Dedifferentiated amniotic fluid mesenchymal stem cell (primary cell): Measurements from ENCODE around the gene RPL31.

ENCODE experiments used
- DNase-seq: peaks from one replicate; pipeline ENCODE4 v3.0.0-alpha.2; 2016; ENCODE audit errors: extremely low spot score

The RPL31 gene

GRCh38 chr2:101001691-101002561 is at the start of gene RPL31:
TSS of gene RPL31 (plus strand) at chr2:101002289. CDS start at chr2:101002702, 413 bp downstream.
- peak; percentile 96 for DNase-seq

- DNase-seq: no peak
Measured at GRCh38 chr2:100952512-100952911, 49.6 kb upstream of the RPL31 start.

- no peak for DNase-seq
Measured at GRCh38 chr2:100953406-100954043, 48.6 kb upstream of the RPL31 start.

- no peak for DNase-seq
Measured at GRCh38 chr2:100954044-100954420, 48.1 kb upstream of the RPL31 start.

- DNase-seq: no peak
Measured at GRCh38 chr2:100955226-100955625, 46.9 kb upstream of the RPL31 start.

- no peak for DNase-seq
Measured at GRCh38 chr2:100956081-100956480, 46.0 kb upstream of the RPL31 start.

GRCh38 chr2:100957996-100958653 is 44.0 kb upstream of the RPL31 start:
- DNase-seq: peak; percentile 95

- no peak for DNase-seq
Measured at GRCh38 chr2:100959225-100959880, 42.7 kb upstream of the RPL31 start.

GRCh38 chr2:100960688-100961087 is 41.4 kb upstream of the RPL31 start:
- no peak for DNase-seq

GRCh38 chr2:100962366-100963025 is 39.6 kb upstream of the RPL31 start:
- no peak for DNase-seq

GRCh38 chr2:100963026-100963375 is 39.1 kb upstream of the RPL31 start:
- no peak for DNase-seq

- DNase-seq: no peak
Measured at GRCh38 chr2:100964222-100964621, 37.9 kb upstream of the RPL31 start.

- no peak for DNase-seq
Measured at GRCh38 chr2:100964681-100965169, 37.4 kb upstream of the RPL31 start.

GRCh38 chr2:100965596-100965995 is 36.5 kb upstream of the RPL31 start:
- DNase-seq: no peak

GRCh38 chr2:100967716-100968115 is 34.4 kb upstream of the RPL31 start:
- no peak for DNase-seq

- no peak for DNase-seq
Measured at GRCh38 chr2:100968146-100969145, 33.6 kb upstream of the RPL31 start.

- no peak for DNase-seq
Measured at GRCh38 chr2:100969998-100970397, 32.1 kb upstream of the RPL31 start.

GRCh38 chr2:100971221-100971620 is 30.9 kb upstream of the RPL31 start:
- DNase-seq: no peak

- no peak for DNase-seq
Measured at GRCh38 chr2:100972452-100972851, 29.6 kb upstream of the RPL31 start.
